Activated CD8-positive, alpha-beta memory T cell treated with anti-CD3 and anti-CD28 coated beads, Interleukin-2, amount 50 U/mL, for 48 hours (primary cell): ENCODE results near the gene ZSWIM5.
"Not testable (repeated sequence)": the region's sequence is repeated elsewhere in the genome, so short reads cannot be mapped to it uniquely, and the experiment has no call there.

Source experiments
- DNase-seq: peaks from one replicate; pipeline ENCODE4 v3.0.0-alpha.2; 2020

The ZSWIM5 gene

GRCh38 chr1:45084562-45084961, 121.8 kb downstream of the ZSWIM5 start:
- DNase-seq = no peak

GRCh38 chr1:45079533-45079932, 126.9 kb downstream of the ZSWIM5 start:
- DNase-seq = no peak

- DNase-seq = not testable (repeated sequence)
These were observed 129.4 kb downstream of the ZSWIM5 start for GRCh38 chr1:45076959-45077358.

- DNase-seq = no peak
These were observed 134.8 kb downstream of the ZSWIM5 start for GRCh38 chr1:45071567-45071966.

- DNase-seq = no peak
These were observed 138.6 kb downstream of the ZSWIM5 start for GRCh38 chr1:45067806-45068205.

- DNase-seq = no peak
These were observed 141.3 kb downstream of the ZSWIM5 start for GRCh38 chr1:45065083-45065482.

- not testable (repeated sequence) for DNase-seq
These were observed 143.9 kb downstream of the ZSWIM5 start for GRCh38 chr1:45062463-45062862.

GRCh38 chr1:45059829-45060228, 146.6 kb downstream of the ZSWIM5 start:
- DNase-seq = no peak

GRCh38 chr1:45057542-45057941, 148.9 kb downstream of the ZSWIM5 start:
- no peak for DNase-seq

GRCh38 chr1:45051005-45051772, 155.2 kb downstream of the ZSWIM5 start:
- no peak for DNase-seq

GRCh38 chr1:45047032-45047431, 159.4 kb downstream of the ZSWIM5 start:
- DNase-seq = no peak

GRCh38 chr1:45044916-45045315, 161.5 kb downstream of the ZSWIM5 start:
- DNase-seq = no peak

GRCh38 chr1:45043094-45043493, 163.3 kb downstream of the ZSWIM5 start:
- no peak for DNase-seq

GRCh38 chr1:45040297-45040696, 166.1 kb downstream of the ZSWIM5 start:
- DNase-seq = no peak

GRCh38 chr1:45038661-45039364, 167.6 kb downstream of the ZSWIM5 start:
- DNase-seq = no peak

GRCh38 chr1:45038240-45038639, 168.2 kb downstream of the ZSWIM5 start:
- no peak for DNase-seq

- no peak for DNase-seq
These were observed 168.9 kb downstream of the ZSWIM5 start for GRCh38 chr1:45037456-45037855.

GRCh38 chr1:45035631-45036301, 170.6 kb downstream of the ZSWIM5 start:
- DNase-seq = no peak

GRCh38 chr1:45033356-45033755, 173.0 kb downstream of the ZSWIM5 start:
- DNase-seq = no peak

- no peak for DNase-seq
These were observed 173.6 kb downstream of the ZSWIM5 start for GRCh38 chr1:45032837-45033236.

- no peak for DNase-seq
These were observed 180.0 kb downstream of the ZSWIM5 start for GRCh38 chr1:45026446-45026845.

- DNase-seq = no peak
These were observed 182.7 kb downstream of the ZSWIM5 start for GRCh38 chr1:45023663-45024062.

- peak; percentile 75 for DNase-seq
These were observed 187.7 kb downstream of the ZSWIM5 start for GRCh38 chr1:45018599-45019230.
